ENCODE measurements around the gene ZFHX3. TPM values are rescaled to one million over a fixed set of nuclear protein-coding genes. Genes with fewer than 3 reads are reported as not detected.
"Not testable (repeated sequence)": the region's sequence is repeated elsewhere in the genome, so short reads cannot be mapped to it uniquely, and the experiment has no call there.

ZFHX3 gene
- total RNA-seq (2014; rRNA removed; shearing (Covaris generic)): 1.5 and 2.0 TPM in 2 replicates

- peak; percentile 64 for DNase-seq (ENCODE audit: low read depth)
Observed at GRCh38 chr16:73047536-73048291, at the start of gene ZFHX3. ZFHX3 (minus strand) TSS chr16:73048128; CDS start chr16:72960145, 87,983 bp downstream.

- DNase-seq (ENCODE audit: low read depth): no peak
Observed at GRCh38 chr16:73096510-73096909, 48.6 kb upstream of the ZFHX3 start.

GRCh38 chr16:73095885-73096421 lies 48.0 kb upstream of the ZFHX3 start:
- DNase-seq (ENCODE audit: low read depth): peak; percentile 44

GRCh38 chr16:73095142-73095820 lies 47.4 kb upstream of the ZFHX3 start:
- no peak for DNase-seq (ENCODE audit: low read depth)

GRCh38 chr16:73094371-73094770 lies 46.4 kb upstream of the ZFHX3 start:
- DNase-seq (ENCODE audit: low read depth): no peak

- DNase-seq (ENCODE audit: low read depth): peak; percentile 10
Observed at GRCh38 chr16:73093146-73094144, 45.5 kb upstream of the ZFHX3 start.

- no peak for DNase-seq (ENCODE audit: low read depth)
Observed at GRCh38 chr16:73092236-73092781, 44.4 kb upstream of the ZFHX3 start.

GRCh38 chr16:73091174-73091573 lies 43.2 kb upstream of the ZFHX3 start:
- DNase-seq (ENCODE audit: low read depth): no peak

GRCh38 chr16:73089420-73089819 lies 41.5 kb upstream of the ZFHX3 start:
- no peak for DNase-seq (ENCODE audit: low read depth)

- DNase-seq (ENCODE audit: low read depth): no peak
Observed at GRCh38 chr16:73086108-73086507, 38.2 kb upstream of the ZFHX3 start.

GRCh38 chr16:73083271-73083670 lies 35.3 kb upstream of the ZFHX3 start:
- DNase-seq (ENCODE audit: low read depth): no peak

- peak; percentile 72 for DNase-seq (ENCODE audit: low read depth)
Observed at GRCh38 chr16:73082634-73083051, 34.7 kb upstream of the ZFHX3 start.

GRCh38 chr16:73080931-73081330 lies 33.0 kb upstream of the ZFHX3 start:
- DNase-seq (ENCODE audit: low read depth): no peak

- no peak for DNase-seq (ENCODE audit: low read depth)
Observed at GRCh38 chr16:73076324-73076810, 28.4 kb upstream of the ZFHX3 start.

GRCh38 chr16:73074382-73074781 lies 26.5 kb upstream of the ZFHX3 start:
- DNase-seq (ENCODE audit: low read depth): no peak

- DNase-seq (ENCODE audit: low read depth): not testable (repeated sequence)
Observed at GRCh38 chr16:73072051-73072450, 24.1 kb upstream of the ZFHX3 start.

- DNase-seq (ENCODE audit: low read depth): no peak
Observed at GRCh38 chr16:73071131-73071940, 23.4 kb upstream of the ZFHX3 start.

GRCh38 chr16:73069581-73070262 lies 21.8 kb upstream of the ZFHX3 start:
- DNase-seq (ENCODE audit: low read depth): no peak

GRCh38 chr16:73068541-73069401 lies 20.8 kb upstream of the ZFHX3 start:
- peak; percentile 90 for DNase-seq (ENCODE audit: low read depth)
